A673 (cell line): ENCODE data around the gene GRPEL2. TPM values are rescaled to one million over a fixed set of nuclear protein-coding genes. Genes with fewer than 3 reads are reported as not detected.

Experiments used
- BruUV-seq: library from RNA; stranded (reverse); fragments of 400-500 nt; replicated peaks from 2 replicates; lab custom pipeline; 2021; lab: Mats Ljungman, UMichigan
- CTCF ChIA-PET: fragments of 300-600 bp; sonication (Branson Sonifier 250); formaldehyde crosslinking; loops from one replicate; lab custom pipeline; 2022; ENCODE audit warnings: antibody characterized with exemption; lab: Charles Lee
- POLR2A ChIA-PET: fragments of 300-600 bp; sonication (Branson Sonifier 250); formaldehyde crosslinking; loops from one replicate; lab custom pipeline; 2022; ENCODE audit warnings: antibody characterized with exemption; ENCODE audit not compliant: low non-redundant PET; lab: Charles Lee
- DNase-seq: peaks from one replicate; pipeline ENCODE4 v3.0.0-alpha.2; 2015; ENCODE audit warnings: low spot score
- H3K27ac ChIP-seq: fragments of 200-600 bp; sonication (generic); 2 replicates; pipeline ENCODE4 v1.5.1; 2016; ENCODE audit warnings: mixed run types, low read depth, mild to moderate bottlenecking, mixed read lengths, antibody characterized with exemption, low read length; ENCODE audit not compliant: poor library complexity, severe bottlenecking
- H3K27me3 ChIP-seq: fragments of 200-600 bp; sonication (generic); replicated peaks from 2 replicates; pipeline ENCODE4 v1.6.1; 2017; ENCODE audit warnings: mixed run types, low read depth, mild to moderate bottlenecking, mixed read lengths, antibody characterized with exemption, low read length; ENCODE audit not compliant: insufficient read depth, poor library complexity
- H3K36me3 ChIP-seq: fragments of 200-600 bp; sonication (generic); 2 replicates; pipeline ENCODE4 v1.6.1; 2016; ENCODE audit warnings: mixed run types, mild to moderate bottlenecking, mixed read lengths, antibody characterized with exemption, low read length; ENCODE audit not compliant: insufficient read depth, poor library complexity, severe bottlenecking
- H3K4me1 ChIP-seq: fragments of 200-600 bp; sonication (generic); 2 replicates; pipeline ENCODE4 v1.6.1; 2017; ENCODE audit warnings: mixed run types, mild to moderate bottlenecking, mixed read lengths, antibody characterized with exemption, low read length; ENCODE audit not compliant: insufficient read depth, poor library complexity, severe bottlenecking
- H3K4me3 ChIP-seq: fragments of 200-600 bp; sonication (generic); 2 replicates; pipeline ENCODE4 v1.5.1; 2016; ENCODE audit warnings: low read depth, mixed run types, mild to moderate bottlenecking, mixed read lengths, low read length; ENCODE audit not compliant: poor library complexity, severe bottlenecking
- H3K9me3 ChIP-seq: fragments of 200-600 bp; sonication (generic); 2 replicates; pipeline ENCODE4 v1.6.1; 2016; ENCODE audit warnings: mixed run types, low read depth, mild to moderate bottlenecking, mixed read lengths, antibody characterized with exemption, low read length; ENCODE audit not compliant: poor library complexity, severe bottlenecking
- EZH2 ChIP-seq: fragments of 200-600 bp; sonication (generic); IDR thresholded peaks from 2 replicates; pipeline ENCODE4 v1.6.1; 2017; ENCODE audit warnings: borderline replicate concordance, low read depth, mild to moderate bottlenecking, mixed read lengths, antibody characterized with exemption, low read length; ENCODE audit not compliant: poor library complexity, severe bottlenecking
- intact Hi-C: fragments of 100-400 bp; cut with micrococcal nuclease; formaldehyde crosslinking; loops from one replicate; pipeline ENCODE4 v1.10.0; 2022; ENCODE audit not compliant: unreplicated experiment
- total RNA-seq: library from RNA; stranded (reverse); gene quantifications from 2 replicates; pipeline ENCODE4 v1.2.3, GENCODE V29; 2021
- TF ChIP-seq, protein P1 (sequence below): fragments of 300-800, 200-600 bp; sonication (generic); conservative IDR thresholded peaks from 2 replicates; pipeline ENCODE4 v1.5.1; 2017; ENCODE audit warnings: low read depth, mild to moderate bottlenecking, antibody characterized with exemption, low read length, moderate library complexity, mixed read lengths

Gene GRPEL2
- total RNA-seq, 1 experiment from 2014 or later = 33.2 TPM

GRCh38 chr5:149382517-149383220, 37.4 kb downstream of the GRPEL2 start:
- Histone ChIP-seq H3K4me3 (no peak overlapping the region), H3K9me3 (no peaks in the 10 kb centered on the region), H3K27me3 (no peaks in the 10 kb centered on the region), H3K27ac (no peak overlapping the region), H3K36me3 (no peaks in the 10 kb centered on the region), H3K4me1 (no peaks in the 10 kb centered on the region)
- CTCF ChIA-PET = interaction anchor here (0.8 to 2.6 kb wide), 4 partner anchors 9 to 54 kb away, joined by 3 to 18 read pairs (median 4); partner anchors contain the start of gene GRPEL2
- no peak for DNase-seq
- TF ChIP-seq, protein P1, sequence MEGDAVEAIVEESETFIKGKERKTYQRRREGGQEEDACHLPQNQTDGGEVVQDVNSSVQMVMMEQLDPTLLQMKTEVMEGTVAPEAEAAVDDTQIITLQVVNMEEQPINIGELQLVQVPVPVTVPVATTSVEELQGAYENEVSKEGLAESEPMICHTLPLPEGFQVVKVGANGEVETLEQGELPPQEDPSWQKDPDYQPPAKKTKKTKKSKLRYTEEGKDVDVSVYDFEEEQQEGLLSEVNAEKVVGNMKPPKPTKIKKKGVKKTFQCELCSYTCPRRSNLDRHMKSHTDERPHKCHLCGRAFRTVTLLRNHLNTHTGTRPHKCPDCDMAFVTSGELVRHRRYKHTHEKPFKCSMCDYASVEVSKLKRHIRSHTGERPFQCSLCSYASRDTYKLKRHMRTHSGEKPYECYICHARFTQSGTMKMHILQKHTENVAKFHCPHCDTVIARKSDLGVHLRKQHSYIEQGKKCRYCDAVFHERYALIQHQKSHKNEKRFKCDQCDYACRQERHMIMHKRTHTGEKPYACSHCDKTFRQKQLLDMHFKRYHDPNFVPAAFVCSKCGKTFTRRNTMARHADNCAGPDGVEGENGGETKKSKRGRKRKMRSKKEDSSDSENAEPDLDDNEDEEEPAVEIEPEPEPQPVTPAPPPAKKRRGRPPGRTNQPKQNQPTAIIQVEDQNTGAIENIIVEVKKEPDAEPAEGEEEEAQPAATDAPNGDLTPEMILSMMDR = no peak
- no peak for TF ChIP-seq EZH2
- POLR2A ChIA-PET = no interaction called here
- intact Hi-C loops = loop anchor here (1.0 kb wide), 2 partner anchors 49 to 182 kb away; no protein-coding TSS in a partner anchor
- BruUV-seq = no TSS peak

- Histone ChIP-seq H3K9me3 (no peaks in the 10 kb centered on the region), H3K4me1 (no peaks in the 10 kb centered on the region), H3K4me3 (no peak overlapping the region), H3K27ac (no peak overlapping the region), H3K36me3 (no peaks in the 10 kb centered on the region), H3K27me3 (no peaks in the 10 kb centered on the region)
- ChIA-PET POLR2A (no interaction called here), CTCF (no interaction called here)
- intact Hi-C loops = no loop called here
- no TSS peak for BruUV-seq
- DNase-seq = no peak
- TF ChIP-seq, protein P1 = no peak
- TF ChIP-seq EZH2 = no peak
Observed at GRCh38 chr5:149383399-149383798, 38.1 kb downstream of the GRPEL2 start.

GRCh38 chr5:149386166-149386565, 40.9 kb downstream of the GRPEL2 start:
- BruUV-seq = no TSS peak
- ChIA-PET CTCF (interaction anchor here (1.3 kb wide), 1 partner anchor 272 kb away, joined by 3 read pairs; no protein-coding TSS in a partner anchor), POLR2A (interaction anchor here (0.5 to 0.6 kb wide), 2 partner anchors 97 to 169 kb away, joined by 4 read pairs; no protein-coding TSS in a partner anchor)
- Histone ChIP-seq H3K36me3 (no peaks in the 10 kb centered on the region), H3K4me1 (no peaks in the 10 kb centered on the region), H3K9me3 (no peaks in the 10 kb centered on the region), H3K4me3 (no peak overlapping the region), H3K27ac (no peak overlapping the region), H3K27me3 (peaks cover 5% of the 10 kb centered on the region)
- TF ChIP-seq, protein P1 = no peak
- TF ChIP-seq EZH2 = no peak
- intact Hi-C loops = no loop called here
- DNase-seq = no peak
